Suprapubic skin (tissue), 4 donors: ENCODE measurements around the gene SYNE1. TPM values are rescaled to one million over a fixed set of nuclear protein-coding genes. Genes with fewer than 3 reads are reported as not detected.

ENCODE experiments used
- DNase-seq, 2 donors: peaks; one replicate each; pipeline ENCODE4 v3.0.0-alpha.2; 2019; ENCODE audit warnings: low spot score in 2 of 2
- H3K27ac ChIP-seq: fragments of 200-600 bp; sonication (generic); one replicate; pipeline ENCODE4 v1.5.1; 2019
- H3K27me3 ChIP-seq: fragments of 200-600 bp; sonication (generic); one replicate; pipeline ENCODE4 v1.5.1; 2019
- H3K36me3 ChIP-seq: fragments of 200-600 bp; sonication (generic); one replicate; pipeline ENCODE4 v1.5.1; 2019
- H3K4me1 ChIP-seq: fragments of 200-600 bp; sonication (generic); one replicate; pipeline ENCODE4 v1.5.1; 2019
- H3K4me3 ChIP-seq: fragments of 200-600 bp; sonication (generic); one replicate; pipeline ENCODE4 v1.5.1; 2019; ENCODE audit warnings: mild to moderate bottlenecking
- H3K9me3 ChIP-seq: fragments of 200-600 bp; sonication (generic); one replicate; pipeline ENCODE4 v1.5.1; 2019
- EP300 ChIP-seq: sonication (generic); formaldehyde crosslinking; IDR thresholded peaks from one replicate; pipeline ENCODE4 v1.6.1; 2017; ENCODE audit warnings: antibody characterized with exemption
- POLR2A ChIP-seq, 2 donors: fragments of 450-650 bp; IDR thresholded peaks; one replicate each; pipeline ENCODE4 v1.6.1; 2017; ENCODE audit warnings: antibody characterized with exemption in 2 of 2, mild to moderate bottlenecking in 2 of 2, moderate library complexity in 2 of 2
- POLR2AphosphoS5 ChIP-seq, 3 donors: sonication (generic); formaldehyde crosslinking; IDR thresholded peaks; one replicate each; pipeline ENCODE4 v1.6.1; 2017; ENCODE audit warnings: antibody characterized with exemption in 3 of 3
- WGBS: methylation state at CpG from one replicate; pipeline ENCODE4 v1.1.5; 2018; 5-methylcytosine and 5-hydroxymethylcytosine counted together
- total RNA-seq, 4 donors: library from RNA; depleted of rRNA; stranded (reverse); fragments of >200 nt; gene quantifications; one replicate each; pipeline ENCODE4 v1.1.0, GENCODE V29; 2016
- TF ChIP-seq, protein P1 (sequence below), 2 donors: fragments of 200-600 bp in 1 of 2; fragments of 450-650 bp in 1 of 2; sonication (generic) in 1 of 2; IDR thresholded peaks; one replicate each; pipeline ENCODE4 v1.5.1; 2016 to 2019; ENCODE audit warnings: antibody characterized with exemption in 2 of 2, mild to moderate bottlenecking in 1 of 2, moderate library complexity in 1 of 2

Gene SYNE1
- total RNA-seq, 4 donors from 2014 or later: 105 to 184 (median 132) TPM

DNA sequence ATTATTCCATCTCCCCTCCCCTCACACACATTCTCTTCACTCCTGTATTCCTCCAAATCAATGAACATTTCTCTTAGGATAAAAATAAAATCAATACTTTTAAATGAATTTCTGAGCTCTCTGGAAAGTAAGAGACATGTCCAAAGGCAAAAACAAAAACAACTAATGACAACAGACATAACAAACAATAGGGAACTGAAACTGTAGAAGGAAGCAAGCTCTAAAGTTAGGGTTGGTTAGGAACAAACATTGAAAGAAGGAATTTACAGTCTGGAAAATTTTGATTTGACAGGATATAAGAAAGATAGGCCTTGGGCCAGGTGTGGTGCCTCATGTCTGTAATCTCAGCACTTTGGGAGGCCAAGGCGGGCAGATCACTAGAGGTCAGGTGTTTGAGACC, 43.0 kb upstream of the SYNE1 start:
- Histone ChIP-seq H3K4me3 (no peak overlapping the region), H3K36me3 (no peaks in the 10 kb centered on the region), H3K9me3 (no peaks in the 10 kb centered on the region), H3K4me1 (no peaks in the 10 kb centered on the region), H3K27ac (no peak overlapping the region), H3K27me3 (no peaks in the 10 kb centered on the region)
- WGBS: 91% methylated on average over 1 of the region's 1 CpG
- no peak for DNase-seq
- no peak for TF ChIP-seq POLR2AphosphoS5 (IDR thresholded peaks at IDR 0.05)

DNA sequence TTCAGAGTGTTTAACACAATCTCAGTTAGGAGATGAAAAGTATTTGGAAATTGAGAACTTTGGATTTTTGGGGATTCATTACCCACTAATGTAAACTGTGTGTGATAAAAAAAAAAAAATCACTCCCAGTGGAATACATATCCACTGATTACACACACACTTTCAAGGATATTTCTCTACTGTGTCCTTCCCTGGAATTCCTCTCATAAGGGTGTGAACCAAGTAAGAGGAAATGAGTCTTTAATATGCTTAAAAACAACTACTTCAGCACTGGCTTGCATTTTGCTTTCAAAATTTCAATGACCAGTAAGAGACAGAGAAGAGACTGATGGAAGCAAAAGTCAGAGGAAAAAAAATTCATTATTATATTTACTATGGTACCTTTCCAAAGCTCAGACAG, 36.1 kb upstream of the SYNE1 start:
- Histone ChIP-seq H3K27ac (no peak overlapping the region), H3K27me3 (no peaks in the 10 kb centered on the region), H3K4me1 (no peaks in the 10 kb centered on the region), H3K36me3 (no peaks in the 10 kb centered on the region), H3K4me3 (no peak overlapping the region), H3K9me3 (no peaks in the 10 kb centered on the region)
- no peak for DNase-seq
- TF ChIP-seq, protein P1, sequence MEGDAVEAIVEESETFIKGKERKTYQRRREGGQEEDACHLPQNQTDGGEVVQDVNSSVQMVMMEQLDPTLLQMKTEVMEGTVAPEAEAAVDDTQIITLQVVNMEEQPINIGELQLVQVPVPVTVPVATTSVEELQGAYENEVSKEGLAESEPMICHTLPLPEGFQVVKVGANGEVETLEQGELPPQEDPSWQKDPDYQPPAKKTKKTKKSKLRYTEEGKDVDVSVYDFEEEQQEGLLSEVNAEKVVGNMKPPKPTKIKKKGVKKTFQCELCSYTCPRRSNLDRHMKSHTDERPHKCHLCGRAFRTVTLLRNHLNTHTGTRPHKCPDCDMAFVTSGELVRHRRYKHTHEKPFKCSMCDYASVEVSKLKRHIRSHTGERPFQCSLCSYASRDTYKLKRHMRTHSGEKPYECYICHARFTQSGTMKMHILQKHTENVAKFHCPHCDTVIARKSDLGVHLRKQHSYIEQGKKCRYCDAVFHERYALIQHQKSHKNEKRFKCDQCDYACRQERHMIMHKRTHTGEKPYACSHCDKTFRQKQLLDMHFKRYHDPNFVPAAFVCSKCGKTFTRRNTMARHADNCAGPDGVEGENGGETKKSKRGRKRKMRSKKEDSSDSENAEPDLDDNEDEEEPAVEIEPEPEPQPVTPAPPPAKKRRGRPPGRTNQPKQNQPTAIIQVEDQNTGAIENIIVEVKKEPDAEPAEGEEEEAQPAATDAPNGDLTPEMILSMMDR (IDR thresholded peaks at IDR 0.05): no peak
- TF ChIP-seq POLR2AphosphoS5 (IDR thresholded peaks at IDR 0.05) (no peak), EP300 (no peak), POLR2A (IDR thresholded peaks at IDR 0.05) (no peak)

DNA sequence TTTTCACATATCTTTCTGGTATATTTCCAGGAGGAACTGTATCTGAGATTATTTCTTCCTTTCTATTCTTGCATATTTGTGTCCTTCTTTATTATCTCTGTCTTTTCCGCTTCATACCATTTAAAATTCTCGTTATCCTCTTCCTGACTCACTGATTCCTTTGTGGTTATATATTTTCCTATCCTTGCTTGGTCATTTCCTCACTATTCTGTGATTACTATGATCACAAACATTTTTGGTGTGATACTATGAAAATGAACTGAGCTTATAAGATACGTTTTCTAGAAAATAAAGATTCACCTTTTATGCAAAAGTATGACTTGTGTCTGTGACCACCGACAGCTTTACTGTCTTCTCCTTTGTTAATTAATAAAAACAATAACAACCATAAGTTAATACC, 34.0 kb upstream of the SYNE1 start:
- no peak overlapping the region for H3K4me3 ChIP-seq
- H3K27me3 ChIP-seq: no peaks in the 10 kb centered on the region
- no peak overlapping the region for H3K27ac ChIP-seq
- no peaks in the 10 kb centered on the region for H3K36me3 ChIP-seq
- TF ChIP-seq EP300: no peak
- TF ChIP-seq, protein P1 (IDR thresholded peaks at IDR 0.05): no peak
- no peak for TF ChIP-seq POLR2AphosphoS5 (IDR thresholded peaks at IDR 0.05)
- TF ChIP-seq POLR2A (IDR thresholded peaks at IDR 0.05): no peak
- no peaks in the 10 kb centered on the region for H3K9me3 ChIP-seq
- 43% methylated on average over 4 of the region's 4 CpGs for WGBS
- no peaks in the 10 kb centered on the region for H3K4me1 ChIP-seq
- no peak for DNase-seq

DNA sequence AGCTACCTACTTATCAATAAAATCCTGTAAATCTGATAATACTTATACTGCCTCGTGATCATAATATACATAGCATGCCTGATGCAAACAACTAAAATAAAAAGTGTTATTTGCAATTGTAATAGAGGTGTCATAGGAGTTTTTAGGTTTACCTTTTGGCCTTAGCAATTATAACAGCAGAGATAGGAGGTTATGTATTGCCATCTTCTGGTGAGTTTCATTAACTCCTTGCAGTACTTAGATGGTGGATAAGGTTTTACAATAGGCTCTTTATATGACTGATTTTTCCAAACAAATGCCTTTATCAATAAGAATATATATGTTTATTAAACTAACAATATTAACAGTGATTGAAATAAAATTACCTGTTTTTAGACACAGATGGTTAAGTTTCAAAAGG, 32.7 kb upstream of the SYNE1 start:
- Histone ChIP-seq H3K4me1 (no peaks in the 10 kb centered on the region), H3K36me3 (no peaks in the 10 kb centered on the region), H3K9me3 (no peaks in the 10 kb centered on the region), H3K4me3 (no peak overlapping the region), H3K27me3 (no peaks in the 10 kb centered on the region), H3K27ac (no peak overlapping the region)
- WGBS: 35% methylated on average over 1 of the region's 1 CpG
- DNase-seq: no peak
- TF ChIP-seq POLR2A (IDR thresholded peaks at IDR 0.05) (no peak), EP300 (no peak), POLR2AphosphoS5 (IDR thresholded peaks at IDR 0.05) (no peak)
- TF ChIP-seq, protein P1 (IDR thresholded peaks at IDR 0.05): no peak

DNA sequence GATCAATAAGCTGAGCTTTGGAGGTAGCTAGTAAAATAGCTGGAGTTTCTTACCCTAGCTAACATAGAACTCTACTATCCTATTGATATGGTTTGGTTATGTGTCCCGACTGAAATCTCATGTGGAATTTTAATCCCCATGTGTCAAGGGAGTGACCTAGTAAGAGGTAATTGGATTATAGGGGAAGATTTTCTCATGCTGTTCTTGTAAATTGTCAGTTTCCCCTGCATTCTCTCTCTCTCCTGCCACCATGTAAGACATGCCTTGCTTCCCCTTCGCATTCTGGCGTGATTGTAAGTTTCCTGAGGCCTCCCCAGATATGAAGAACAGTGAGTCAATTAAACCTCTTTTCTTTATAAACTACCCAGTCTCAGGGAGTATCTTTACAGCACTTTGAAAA, 24.6 kb upstream of the SYNE1 start:
- no peak for DNase-seq
- Histone ChIP-seq H3K27ac (no peak overlapping the region), H3K9me3 (no peaks in the 10 kb centered on the region), H3K36me3 (no peaks in the 10 kb centered on the region), H3K4me3 (no peak overlapping the region), H3K4me1 (no peaks in the 10 kb centered on the region), H3K27me3 (no peaks in the 10 kb centered on the region)
- whole genome bisulfite sequencing: 94% methylated on average over 3 of the region's 3 CpGs
- TF ChIP-seq, protein P1 (IDR thresholded peaks at IDR 0.05): no peak
- no peak for TF ChIP-seq POLR2AphosphoS5 (IDR thresholded peaks at IDR 0.05)
- TF ChIP-seq EP300: no peak
- TF ChIP-seq POLR2A (IDR thresholded peaks at IDR 0.05): no peak

DNA sequence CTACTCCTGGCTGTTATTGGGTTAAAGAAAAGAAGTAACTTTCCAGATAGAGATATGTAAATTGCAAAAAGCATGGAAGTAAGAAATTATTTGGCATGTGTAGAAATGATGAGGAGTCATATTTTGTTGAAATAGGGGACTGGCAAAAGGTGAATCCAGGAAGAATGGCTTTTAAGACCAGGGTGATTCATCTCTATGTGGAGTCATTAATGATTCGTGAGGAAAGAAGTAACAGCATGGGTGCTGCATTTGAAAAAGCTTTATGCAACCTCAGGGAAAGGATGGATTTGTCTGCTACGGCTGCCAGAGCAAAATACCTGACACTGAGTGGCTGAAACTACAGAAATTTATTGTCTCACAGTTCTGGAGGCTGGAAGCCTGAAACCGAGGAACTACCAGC, 14.8 kb upstream of the SYNE1 start:
- Histone ChIP-seq H3K27ac (no peak overlapping the region), H3K4me1 (no peaks in the 10 kb centered on the region), H3K4me3 (no peak overlapping the region), H3K27me3 (no peaks in the 10 kb centered on the region), H3K36me3 (no peaks in the 10 kb centered on the region), H3K9me3 (no peaks in the 10 kb centered on the region)
- no peak for DNase-seq
- WGBS: 66% methylated on average over 3 of the region's 3 CpGs
- TF ChIP-seq POLR2AphosphoS5 (IDR thresholded peaks at IDR 0.05) (no peak), POLR2A (IDR thresholded peaks at IDR 0.05) (no peak), EP300 (no peak)
- TF ChIP-seq, protein P1 (IDR thresholded peaks at IDR 0.05): no peak
